GM21423 (cell line): ENCODE results near the gene RRP12.
"Not testable (repeated sequence)": the region's sequence is repeated elsewhere in the genome, so short reads cannot be mapped to it uniquely, and the experiment has no call there.

Source experiments
- ATAC-seq: cut with Tn5 transposase; IDR thresholded peaks from one replicate; pipeline ENCODE4 v1.9.1; 2021; ENCODE audit warnings: mild to moderate bottlenecking, moderate library complexity; ENCODE audit not compliant: unreplicated experiment

The RRP12 gene

GRCh38 chr10:97372233-97372875 is 28.8 kb downstream of the RRP12 start:
- ATAC-seq = no peak

GRCh38 chr10:97371696-97372095 is 29.4 kb downstream of the RRP12 start:
- ATAC-seq = no peak

- no peak for ATAC-seq
Observed at GRCh38 chr10:97367126-97367649, 34.0 kb downstream of the RRP12 start.

- no peak for ATAC-seq
Observed at GRCh38 chr10:97366572-97366971, 34.6 kb downstream of the RRP12 start.

- no peak for ATAC-seq
Observed at GRCh38 chr10:97365761-97366351, 35.3 kb downstream of the RRP12 start.

GRCh38 chr10:97363071-97363470 is 38.1 kb downstream of the RRP12 start:
- ATAC-seq = no peak

GRCh38 chr10:97362310-97363033 is 38.7 kb downstream of the RRP12 start:
- no peak for ATAC-seq

- no peak for ATAC-seq
Observed at GRCh38 chr10:97361537-97361901, 39.6 kb downstream of the RRP12 start.

GRCh38 chr10:97360705-97361536 is 40.2 kb downstream of the RRP12 start:
- no peak for ATAC-seq

GRCh38 chr10:97358781-97359180 is 42.4 kb downstream of the RRP12 start:
- ATAC-seq = no peak

- ATAC-seq = no peak
Observed at GRCh38 chr10:97358349-97358748, 42.8 kb downstream of the RRP12 start.

GRCh38 chr10:97356918-97357317 is 44.2 kb downstream of the RRP12 start:
- no peak for ATAC-seq

- no peak for ATAC-seq
Observed at GRCh38 chr10:97356318-97356914, 44.7 kb downstream of the RRP12 start.

GRCh38 chr10:97355571-97355975 is 45.6 kb downstream of the RRP12 start:
- ATAC-seq = no peak

- ATAC-seq = no peak
Observed at GRCh38 chr10:97353945-97354344, 47.2 kb downstream of the RRP12 start.

- ATAC-seq = no peak
Observed at GRCh38 chr10:97349752-97350513, 51.2 kb downstream of the RRP12 start.

GRCh38 chr10:97347317-97347716 is 53.8 kb downstream of the RRP12 start:
- no peak for ATAC-seq

GRCh38 chr10:97343664-97344063 is 57.5 kb downstream of the RRP12 start:
- not testable (repeated sequence) for ATAC-seq

GRCh38 chr10:97341416-97341815 is 59.7 kb downstream of the RRP12 start:
- no peak for ATAC-seq

- no peak for ATAC-seq
Observed at GRCh38 chr10:97338041-97338440, 63.1 kb downstream of the RRP12 start.
